ENCODE results near the gene PRTFDC1.
A peak's percentile ranks its signal among the peaks of the same experiment; 100 is the strongest.
"Not testable (repeated sequence)": the region's sequence is repeated elsewhere in the genome, so short reads cannot be mapped to it uniquely, and the experiment has no call there.

Gene PRTFDC1

GRCh38 chr10:24928163-24928562 is 24.2 kb downstream of the PRTFDC1 start:
- no peaks in the 10 kb centered on the region for H3K9me3 ChIP-seq (ENCODE audit: control insufficient read depth, low read length)
- H2BK5ac ChIP-seq (ENCODE audit: low read depth, low read length, poor library complexity, severe bottlenecking): no peak overlapping the region
- H3K79me1 ChIP-seq (replicated peaks; ENCODE audit: low read length, poor library complexity, severe bottlenecking): peaks cover 4% of the 10 kb centered on the region
- peaks cover 0 to 7% of the 10 kb centered on the region in 2 experiments for H3K36me3 ChIP-seq (ENCODE audit: control insufficient read depth in 1 of 2, insufficient read depth in 2 of 2, low read depth in 1 of 2, low read length in 2 of 2)
- no peak overlapping the region for H3K9ac ChIP-seq (ENCODE audit: low read length)
- peaks cover 0 to 3% of the 10 kb centered on the region in 2 experiments for H3K27me3 ChIP-seq (ENCODE audit: control insufficient read depth in 1 of 2, insufficient read depth in 1 of 2, low read length in 2 of 2)
- H4K8ac ChIP-seq (ENCODE audit: low read length): no peak overlapping the region
- no peak overlapping the region for H2BK12ac ChIP-seq (ENCODE audit: low read length in 2 of 2)
- H3K4ac ChIP-seq (ENCODE audit: low read depth in 1 of 2, low read length in 2 of 2): no peak overlapping the region
- H3K4me1 ChIP-seq (ENCODE audit: control insufficient read depth, insufficient read depth, low read depth, low read length): peaks cover 1% of the 10 kb centered on the region
- no peak overlapping the region for H2BK15ac ChIP-seq (ENCODE audit: low read depth, poor library complexity, severe bottlenecking)
- H3K4me2 ChIP-seq (ENCODE audit: low read length, poor library complexity, severe bottlenecking): no peak overlapping the region
- no peak overlapping the region for H2BK120ac ChIP-seq (ENCODE audit: low read depth, low read length)
- no peak overlapping the region for H3K18ac ChIP-seq (ENCODE audit: low read depth in 1 of 2, low read length in 2 of 2)
- H3K23ac ChIP-seq (ENCODE audit: low read length in 2 of 2): no peak overlapping the region
- H3K27ac ChIP-seq (ENCODE audit: low read length, poor library complexity, severe bottlenecking): no peak overlapping the region
- H3K4me3 ChIP-seq (ENCODE audit: insufficient read depth in 1 of 2, low read depth in 1 of 2, low read length in 2 of 2): no peak overlapping the region
- no peak overlapping the region for H4K91ac ChIP-seq (ENCODE audit: low read length)
- no peak overlapping the region for H3K14ac ChIP-seq (ENCODE audit: low read length in 2 of 2)
- H2AK5ac ChIP-seq (ENCODE audit: low read length, severe bottlenecking): no peak overlapping the region
- 94% methylated on average over 3 of the region's 3 CpGs for WGBS
- DNase-seq: no peak
- H2AFZ ChIP-seq (ENCODE audit: low read depth, low read length): no peak overlapping the region

- Histone ChIP-seq H3K36me3 (ENCODE audit: control insufficient read depth in 1 of 2, insufficient read depth in 2 of 2, low read depth in 1 of 2, low read length in 2 of 2) (peaks cover 0 to 7% of the 10 kb centered on the region in 2 experiments), H2BK120ac (ENCODE audit: low read depth, low read length) (no peak overlapping the region), H3K18ac (ENCODE audit: low read depth in 1 of 2, low read length in 2 of 2) (peak overlapping the region in 1 of 2 experiments; percentile 16), H3K4me2 (ENCODE audit: low read length, poor library complexity, severe bottlenecking) (no peak overlapping the region), H3K27me3 (ENCODE audit: control insufficient read depth in 1 of 2, insufficient read depth in 1 of 2, low read length in 2 of 2) (peaks cover 0 to 3% of the 10 kb centered on the region in 2 experiments), H3K27ac (ENCODE audit: low read length, poor library complexity, severe bottlenecking) (no peak overlapping the region), H3K23ac (ENCODE audit: low read length in 2 of 2) (no peak overlapping the region), H3K4ac (ENCODE audit: low read depth in 1 of 2, low read length in 2 of 2) (no peak overlapping the region), H2AFZ (ENCODE audit: low read depth, low read length) (no peak overlapping the region), H2AK5ac (ENCODE audit: low read length, severe bottlenecking) (no peak overlapping the region), H3K4me3 (ENCODE audit: insufficient read depth in 1 of 2, low read depth in 1 of 2, low read length in 2 of 2) (no peak overlapping the region), H3K4me1 (ENCODE audit: control insufficient read depth, insufficient read depth, low read depth, low read length) (peaks cover 1% of the 10 kb centered on the region), H3K79me1 (replicated peaks; ENCODE audit: low read length, poor library complexity, severe bottlenecking) (peaks cover 6% of the 10 kb centered on the region), H3K14ac (ENCODE audit: low read length in 2 of 2) (no peak overlapping the region), H4K91ac (ENCODE audit: low read length) (no peak overlapping the region), H2BK15ac (ENCODE audit: low read depth, poor library complexity, severe bottlenecking) (no peak overlapping the region), H2BK12ac (ENCODE audit: low read length in 2 of 2) (no peak overlapping the region), H3K9ac (ENCODE audit: low read length) (peak overlapping the region; percentile 9), H3K9me3 (ENCODE audit: control insufficient read depth, low read length) (no peaks in the 10 kb centered on the region), H2BK5ac (ENCODE audit: low read depth, low read length, poor library complexity, severe bottlenecking) (no peak overlapping the region), H4K8ac (ENCODE audit: low read length) (no peak overlapping the region)
- DNase-seq: no peak
- 96% methylated on average over 8 of the region's 8 CpGs for WGBS
Measured at GRCh38 chr10:24926557-24926956, 25.8 kb downstream of the PRTFDC1 start.

- Histone ChIP-seq H3K9ac (ENCODE audit: low read length) (no peak overlapping the region), H3K4me2 (ENCODE audit: low read length, poor library complexity, severe bottlenecking) (no peak overlapping the region), H3K14ac (ENCODE audit: low read length in 2 of 2) (no peak overlapping the region), H3K23ac (ENCODE audit: low read length in 2 of 2) (peak overlapping the region in 1 of 2 experiments; percentile 2), H3K27ac (ENCODE audit: low read length, poor library complexity, severe bottlenecking) (no peak overlapping the region), H4K8ac (ENCODE audit: low read length) (no peak overlapping the region), H2AFZ (ENCODE audit: low read depth, low read length) (no peak overlapping the region), H3K36me3 (ENCODE audit: control insufficient read depth in 1 of 2, insufficient read depth in 2 of 2, low read depth in 1 of 2, low read length in 2 of 2) (peaks cover 0 to 7% of the 10 kb centered on the region in 2 experiments), H2BK15ac (ENCODE audit: low read depth, poor library complexity, severe bottlenecking) (no peak overlapping the region), H2AK5ac (ENCODE audit: low read length, severe bottlenecking) (no peak overlapping the region), H3K4ac (ENCODE audit: low read depth in 1 of 2, low read length in 2 of 2) (no peak overlapping the region), H2BK12ac (ENCODE audit: low read length in 2 of 2) (no peak overlapping the region), H3K4me3 (ENCODE audit: insufficient read depth in 1 of 2, low read depth in 1 of 2, low read length in 2 of 2) (no peak overlapping the region), H3K27me3 (ENCODE audit: control insufficient read depth in 1 of 2, insufficient read depth in 1 of 2, low read length in 2 of 2) (peaks cover 0 to 3% of the 10 kb centered on the region in 2 experiments), H3K4me1 (ENCODE audit: control insufficient read depth, insufficient read depth, low read depth, low read length) (peaks cover 3% of the 10 kb centered on the region), H4K91ac (ENCODE audit: low read length) (no peak overlapping the region), H2BK5ac (ENCODE audit: low read depth, low read length, poor library complexity, severe bottlenecking) (no peak overlapping the region), H3K9me3 (ENCODE audit: control insufficient read depth, low read length) (no peaks in the 10 kb centered on the region), H2BK120ac (ENCODE audit: low read depth, low read length) (peak overlapping the region; percentile 19), H3K79me1 (replicated peaks; ENCODE audit: low read length, poor library complexity, severe bottlenecking) (peaks cover 6% of the 10 kb centered on the region), H3K18ac (ENCODE audit: low read depth in 1 of 2, low read length in 2 of 2) (peak overlapping the region in 1 of 2 experiments; percentile 21)
- 97% methylated on average over 4 of the region's 4 CpGs for WGBS
- no peak for DNase-seq
Measured at GRCh38 chr10:24925799-24926198, 26.6 kb downstream of the PRTFDC1 start.

GRCh38 chr10:24924483-24924882 is 27.9 kb downstream of the PRTFDC1 start:
- not testable (repeated sequence) for H2AFZ ChIP-seq (ENCODE audit: low read depth, low read length); H3K14ac ChIP-seq (ENCODE audit: low read length in 2 of 2); H3K18ac ChIP-seq (ENCODE audit: low read depth in 1 of 2, low read length in 2 of 2); H2BK15ac ChIP-seq (ENCODE audit: low read depth, poor library complexity, severe bottlenecking); H3K4ac ChIP-seq (ENCODE audit: low read depth in 1 of 2, low read length in 2 of 2); H3K4me2 ChIP-seq (ENCODE audit: low read length, poor library complexity, severe bottlenecking); H2AK5ac ChIP-seq (ENCODE audit: low read length, severe bottlenecking); H3K36me3 ChIP-seq (ENCODE audit: control insufficient read depth in 1 of 2, insufficient read depth in 2 of 2, low read depth in 1 of 2, low read length in 2 of 2); H2BK5ac ChIP-seq (ENCODE audit: low read depth, low read length, poor library complexity, severe bottlenecking); H2BK12ac ChIP-seq (ENCODE audit: low read length in 2 of 2); H3K27me3 ChIP-seq (ENCODE audit: control insufficient read depth in 1 of 2, insufficient read depth in 1 of 2, low read length in 2 of 2); H3K79me1 ChIP-seq (replicated peaks; ENCODE audit: low read length, poor library complexity, severe bottlenecking); H2BK120ac ChIP-seq (ENCODE audit: low read depth, low read length); H3K4me1 ChIP-seq (ENCODE audit: control insufficient read depth, insufficient read depth, low read depth, low read length); H3K9ac ChIP-seq (ENCODE audit: low read length); H3K27ac ChIP-seq (ENCODE audit: low read length, poor library complexity, severe bottlenecking); H4K8ac ChIP-seq (ENCODE audit: low read length); H3K9me3 ChIP-seq (ENCODE audit: control insufficient read depth, low read length); H3K23ac ChIP-seq (ENCODE audit: low read length in 2 of 2); DNase-seq; H3K4me3 ChIP-seq (ENCODE audit: insufficient read depth in 1 of 2, low read depth in 1 of 2, low read length in 2 of 2); H4K91ac ChIP-seq (ENCODE audit: low read length)

Measured in mesenchymal stem cell (in vitro differentiated cells and primary cell).